ENCODE measurements around the gene OR2L2.

DNA sequence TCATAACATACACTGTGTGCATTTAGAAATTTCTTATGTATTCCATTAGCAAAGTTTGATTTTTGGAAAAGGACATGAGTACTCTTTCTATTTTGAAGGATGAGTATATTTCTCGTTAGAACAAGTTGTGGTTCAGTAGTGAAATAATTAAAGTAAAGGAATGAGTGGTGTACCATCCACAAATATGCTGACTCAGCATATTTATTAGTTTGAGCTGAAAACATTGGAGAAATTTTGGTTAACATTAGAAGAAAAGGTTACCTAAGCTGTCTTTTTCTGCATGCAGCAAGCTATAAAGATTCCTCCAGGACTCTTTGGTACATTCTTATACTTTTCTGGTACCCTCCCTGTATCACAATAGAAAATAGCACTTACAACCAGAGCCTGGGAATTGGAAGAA, 22.1 kb upstream of the OR2L2 start:
- TF ChIP-seq POLR2A (IDR thresholded peaks at IDR 0.05; ENCODE audit: low read depth, low read length) (no peak), POLR2AphosphoS5 (IDR thresholded peaks at IDR 0.05; ENCODE audit: low read depth, low read length) (no peak)
